HepG2 (cell line): ENCODE results near the gene SIK3. TPM values are rescaled to one million over a fixed set of nuclear protein-coding genes. Genes with fewer than 3 reads are reported as not detected.

Source experiments
- EZH2 ChIP-seq: conservative IDR thresholded peaks from 2 replicates; pipeline ENCODE4 v1.6.1; 2012; ENCODE audit warnings: mild to moderate bottlenecking, low read depth, low read length, moderate library complexity
- FOXC1 ChIP-seq: sonication (generic); formaldehyde crosslinking; IDR thresholded peaks from 2 replicates; pipeline ENCODE4 v1.8.0; 2022; ENCODE audit warnings: mild to moderate bottlenecking, missing genetic modification reagents, borderline replicate concordance
- GATAD1 ChIP-seq: IDR thresholded peaks from 2 replicates; pipeline ENCODE4 v1.6.1; 2016; ENCODE audit warnings: missing genetic modification reagents, missing compliant biosample characterization
- HNF4A ChIP-seq: sonication (generic); formaldehyde crosslinking; IDR thresholded peaks from 2 replicates; pipeline ENCODE4 v1.4.0; 2020; ENCODE audit warnings: missing genetic modification reagents
- MAX ChIP-seq: IDR thresholded peaks from 2 replicates; pipeline ENCODE4 v1.6.1; 2012; ENCODE audit warnings: inconsistent platforms
- PHF5A ChIP-seq: IDR thresholded peaks from one replicate; pipeline ENCODE4 v1.6.1; 2018; ENCODE audit warnings: low read depth, missing genetic modification reagents; ENCODE audit not compliant: unreplicated experiment
- PRPF4 ChIP-seq: fragments of 200-400 bp; formaldehyde crosslinking; IDR thresholded peaks from 2 replicates; pipeline ENCODE4 v1.6.1; 2016; ENCODE audit warnings: low read length, low read depth; ENCODE audit not compliant: poor library complexity, severe bottlenecking
- SAFB2 ChIP-seq: sonication (generic); formaldehyde crosslinking; IDR thresholded peaks from 2 replicates; pipeline ENCODE4 v1.5.1; 2020; ENCODE audit warnings: missing genetic modification reagents, low read depth, mild to moderate bottlenecking, borderline replicate concordance
- SATB2 ChIP-seq: sonication (generic); formaldehyde crosslinking; IDR thresholded peaks from 2 replicates; pipeline ENCODE4 v1.5.0; 2020; ENCODE audit warnings: missing genetic modification reagents
- SRF ChIP-seq: IDR thresholded peaks from 2 replicates; pipeline ENCODE4 v1.6.1; 2011; ENCODE audit warnings: mild to moderate bottlenecking, low read depth, low read length, moderate library complexity
- TP53 ChIP-seq: sonication (generic); formaldehyde crosslinking; conservative IDR thresholded peaks from 2 replicates; pipeline ENCODE4 v1.4.0; 2020; ENCODE audit warnings: missing genetic modification reagents
- YY1 ChIP-seq: IDR thresholded peaks from 2 replicates; pipeline ENCODE4 v1.6.1; 2011; ENCODE audit warnings: low read length, low read depth, moderate library complexity, mild to moderate bottlenecking; ENCODE audit not compliant: insufficient read depth, insufficient replicate concordance
- ZBTB38 ChIP-seq: sonication (generic); formaldehyde crosslinking; IDR thresholded peaks from 2 replicates; pipeline ENCODE4 v1.5.1; 2020; ENCODE audit warnings: mild to moderate bottlenecking, missing genetic modification reagents
- ZNF124 ChIP-seq: sonication (generic); formaldehyde crosslinking; IDR thresholded peaks from 2 replicates; pipeline ENCODE4 v1.4.0; 2020; ENCODE audit warnings: missing genetic modification reagents
- ZNF274 ChIP-seq: sonication (generic); formaldehyde crosslinking; IDR thresholded peaks from 2 replicates; pipeline ENCODE4 v1.5.1; 2020; ENCODE audit warnings: mild to moderate bottlenecking, missing genetic modification reagents
- ZNF331 ChIP-seq: sonication (generic); formaldehyde crosslinking; IDR thresholded peaks from 2 replicates; pipeline ENCODE4 v1.4.0; 2020; ENCODE audit warnings: missing genetic modification reagents
- ZNF670 ChIP-seq: sonication (generic); formaldehyde crosslinking; IDR thresholded peaks from 2 replicates; pipeline ENCODE4 v1.8.0; 2022; ENCODE audit warnings: mild to moderate bottlenecking, missing genetic modification reagents, borderline replicate concordance
- ZNF687 ChIP-seq: sonication (generic); formaldehyde crosslinking; IDR thresholded peaks from 2 replicates; pipeline ENCODE4 v1.5.1; 2020; ENCODE audit warnings: mild to moderate bottlenecking, missing genetic modification reagents, moderate library complexity
- ZNF747 ChIP-seq: sonication (generic); formaldehyde crosslinking; IDR thresholded peaks from 2 replicates; pipeline ENCODE4 v1.8.1; 2023; ENCODE audit warnings: missing genetic modification reagents, mild to moderate bottlenecking, borderline replicate concordance
- ZNF816 ChIP-seq: sonication (generic); formaldehyde crosslinking; IDR thresholded peaks from 2 replicates; pipeline ENCODE4 v1.8.0; 2022; ENCODE audit warnings: missing genetic modification reagents, mild to moderate bottlenecking, borderline replicate concordance
- ZSCAN21 ChIP-seq: sonication (generic); formaldehyde crosslinking; IDR thresholded peaks from 2 replicates; pipeline ENCODE4 v1.8.0; 2022; ENCODE audit warnings: mild to moderate bottlenecking, missing genetic modification reagents, moderate library complexity, borderline replicate concordance
- ZSCAN9 ChIP-seq: IDR thresholded peaks from 2 replicates; pipeline ENCODE4 v1.6.1; 2016; ENCODE audit warnings: borderline replicate concordance
- polyA plus RNA-seq, 8 experiments: library from polyadenylated mRNA; depleted of rRNA in 3 of 8; stranded (reverse) in 7 of 8; unstranded in 1 of 8; fragments of >200 nt; fragmentation: Illumina TruSeq in 4 of 8; extraction: Trizol in 4 of 8; gene quantifications; 2 replicates each; pipeline versions ENCODE4 v1.2.1 to v1.2.3, GENCODE V29; 2011 to 2016; ENCODE audit warnings: low read depth in 4 of 8, missing spikeins in 1 of 8, mixed read lengths in 1 of 8; ENCODE audit not compliant: insufficient read depth in 1 of 8
- total RNA-seq, 5 experiments: library from RNA; depleted of rRNA; stranded (reverse); fragments of >200 nt; fragmentation: Illumina TruSeq; extraction: Trizol; gene quantifications; 2 replicates each; pipeline ENCODE4 v1.2.3, GENCODE V29; 2016; ENCODE audit warnings: low read depth in 1 of 5

The SIK3 gene
- total and polyA plus RNA-seq, 2 of the 13 experiments (the other 11 are each of a cell fraction or from before 2014, with no cell fraction given) = 5.7 to 9.8 TPM

GRCh38 chr11:117096201-117096991 is 1.8 kb downstream of the SIK3 start (continued):
- 0 out of 2 replicates have a peak, but pooled peaks have one; percentile 13 for TF ChIP-seq ZNF687 (CRISPR knock-in tag)
- peak; percentile 47; the same call in 1 of the 2 replicates for TF ChIP-seq MAX
- TF ChIP-seq EZH2 = no peak
- peak; percentile 65; the same call in 1 of the 2 replicates for TF ChIP-seq TP53 (CRISPR knock-in tag)
- peak; percentile 14 for TF ChIP-seq YY1
- TF ChIP-seq ZBTB38 (CRISPR knock-in tag) = peak; percentile 39; the same call in 1 of the 2 replicates
- no peak for TF ChIP-seq ZSCAN21 (CRISPR knock-in tag)
- TF ChIP-seq SRF = no peak
- TF ChIP-seq HNF4A (CRISPR knock-in tag) = peak; percentile 89
- TF ChIP-seq FOXC1 = 0 out of 2 replicates have a peak, but pooled peaks have one; percentile 21
- TF ChIP-seq ZNF124 (CRISPR knock-in tag) = 0 out of 2 replicates have a peak, but pooled peaks have one; percentile 79
- peak; percentile 39; the same call in 1 of the 2 replicates for TF ChIP-seq ZNF331 (CRISPR knock-in tag)
- 0 out of 2 replicates have a peak, but pooled peaks have one; percentile 28 for TF ChIP-seq ZNF747
- no peak for TF ChIP-seq PHF5A (CRISPR knock-in tag)
- no peak for TF ChIP-seq PRPF4
- TF ChIP-seq GATAD1 (CRISPR knock-in tag) = 0 out of 2 replicates have a peak, but pooled peaks have one; percentile 43
- TF ChIP-seq SAFB2 (CRISPR knock-in tag) = no peak
- 0 out of 2 replicates have a peak, but pooled peaks have one; percentile 57 for TF ChIP-seq ZNF816 (CRISPR knock-in tag)
- 0 out of 2 replicates have a peak, but pooled peaks have one; percentile 45 for TF ChIP-seq ZNF670 (CRISPR knock-in tag)
- peak; percentile 33; the same call in 1 of the 2 replicates for TF ChIP-seq ZSCAN9 (CRISPR knock-in tag)
- TF ChIP-seq ZNF274 (CRISPR knock-in tag) = 0 out of 2 replicates have a peak, but pooled peaks have one; percentile 25
- peak; percentile 31; the same call in 1 of the 2 replicates for TF ChIP-seq SATB2 (CRISPR knock-in tag)
